Activated naive CD8-positive, alpha-beta T cell treated with anti-CD3 and anti-CD28 coated beads, Interleukin-2, amount 10 ng/mL, durations not matched to agents 7 days and 5 days (primary cell): Measurements from ENCODE around the gene GALNT2. TPM values are rescaled to one million over a fixed set of nuclear protein-coding genes. Genes with fewer than 3 reads are reported as not detected.

Source experiments
- ATAC-seq: fragments of 150-1000 bp; cut with Tn5 transposase; one replicate; pipeline ENCODE4 v1.10.0; 2021; ENCODE audit warnings: low read depth, moderate library complexity
- POLR2A ChIA-PET: fragments of 350-600 bp; sonication (Branson Sonifier 250); formaldehyde crosslinking; loops from one replicate; lab custom pipeline; 2021; ENCODE audit warnings: antibody characterized with exemption; lab: Charles Lee
- DNase-seq: peaks from one replicate; pipeline ENCODE4 v3.0.0; 2021
- H3K27ac Mint-ChIP-seq: one replicate; pipeline ENCODE4 v1.8.0; 2022; ENCODE audit warnings: mild to moderate bottlenecking, mixed read lengths
- H3K27me3 Mint-ChIP-seq: one replicate; pipeline ENCODE4 v1.8.0; 2022; ENCODE audit warnings: mild to moderate bottlenecking, moderate library complexity, mixed read lengths
- H3K36me3 Mint-ChIP-seq: one replicate; pipeline ENCODE4 v1.8.0; 2021; ENCODE audit warnings: mild to moderate bottlenecking, mixed read lengths
- H3K4me1 Mint-ChIP-seq: one replicate; pipeline ENCODE4 v1.8.0; 2021; ENCODE audit warnings: mixed read lengths
- H3K4me3 Mint-ChIP-seq: one replicate; pipeline ENCODE4 v1.8.0; 2022; ENCODE audit warnings: mild to moderate bottlenecking, moderate library complexity, mixed read lengths
- H3K9me3 Mint-ChIP-seq: one replicate; pipeline ENCODE4 v1.8.0; 2021; ENCODE audit warnings: mixed read lengths
- total RNA-seq, 2 experiments: library from RNA; stranded (reverse); gene quantifications; one replicate each; pipeline ENCODE4 v1.2.3, GENCODE V29; 2021

The GALNT2 gene
- total RNA-seq, 2 experiments from 2014 or later, result 25.3 to 29.0 TPM

DNA sequence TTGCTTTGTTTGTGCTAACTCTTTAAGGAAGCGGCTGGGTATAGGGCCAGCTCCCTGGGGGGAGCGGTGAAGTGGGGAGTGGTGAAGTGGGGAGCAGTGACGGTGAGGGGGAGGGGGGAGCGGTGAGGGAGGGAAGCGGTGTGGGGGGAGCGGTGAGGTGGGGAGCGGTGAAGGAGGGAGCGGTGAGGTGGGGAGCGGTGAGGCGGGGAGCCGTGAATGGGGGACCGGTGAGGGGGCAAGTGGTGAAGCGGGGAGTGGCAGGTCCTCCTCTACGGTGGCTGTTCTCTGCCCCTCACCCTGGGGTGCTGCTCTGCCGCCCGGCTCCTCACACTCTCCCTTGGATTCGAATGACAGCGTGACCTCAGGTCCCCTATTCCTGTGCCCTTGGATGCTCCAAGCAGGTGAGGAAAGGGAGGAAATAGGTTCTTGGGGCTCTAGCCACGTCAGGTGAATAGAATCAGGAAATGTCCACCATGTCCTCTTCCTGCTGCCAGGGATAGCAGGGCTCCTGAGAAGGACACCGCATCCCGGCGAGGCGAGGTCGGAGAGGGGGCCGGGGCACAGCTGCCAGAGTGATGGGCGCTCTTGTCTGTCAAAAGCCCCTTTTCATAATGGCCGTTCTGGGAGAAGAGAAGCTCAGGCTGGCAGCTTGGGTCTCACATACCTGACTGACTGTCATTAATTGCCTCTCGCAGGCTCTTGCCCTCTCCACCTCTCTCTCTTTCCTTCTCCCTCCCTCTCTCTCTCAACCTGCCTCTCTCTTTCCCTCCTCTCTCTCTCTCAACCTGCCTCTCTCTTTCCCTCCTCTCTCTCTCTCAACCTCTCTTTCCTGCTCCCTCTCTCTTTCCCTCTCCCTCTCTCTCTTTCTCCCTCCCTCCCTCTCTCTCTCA is 224.9 kb downstream of the GALNT2 start:
- ATAC-seq, result no peak
- Mint-ChIP-seq H3K9me3 (no peaks in the 10 kb centered on the region), H3K36me3 (no peaks in the 10 kb centered on the region), H3K27ac (no peak overlapping the region), H3K4me3 (peak overlapping the region; percentile 63), H3K27me3 (peaks cover 34% of the 10 kb centered on the region), H3K4me1 (peaks cover 11% of the 10 kb centered on the region)
- POLR2A ChIA-PET, result interaction anchor here (0.6 kb wide), 1 partner anchor 27 kb away, joined by 7 read pairs; no protein-coding TSS in a partner anchor
- DNase-seq, result peak; percentile 33

DNA sequence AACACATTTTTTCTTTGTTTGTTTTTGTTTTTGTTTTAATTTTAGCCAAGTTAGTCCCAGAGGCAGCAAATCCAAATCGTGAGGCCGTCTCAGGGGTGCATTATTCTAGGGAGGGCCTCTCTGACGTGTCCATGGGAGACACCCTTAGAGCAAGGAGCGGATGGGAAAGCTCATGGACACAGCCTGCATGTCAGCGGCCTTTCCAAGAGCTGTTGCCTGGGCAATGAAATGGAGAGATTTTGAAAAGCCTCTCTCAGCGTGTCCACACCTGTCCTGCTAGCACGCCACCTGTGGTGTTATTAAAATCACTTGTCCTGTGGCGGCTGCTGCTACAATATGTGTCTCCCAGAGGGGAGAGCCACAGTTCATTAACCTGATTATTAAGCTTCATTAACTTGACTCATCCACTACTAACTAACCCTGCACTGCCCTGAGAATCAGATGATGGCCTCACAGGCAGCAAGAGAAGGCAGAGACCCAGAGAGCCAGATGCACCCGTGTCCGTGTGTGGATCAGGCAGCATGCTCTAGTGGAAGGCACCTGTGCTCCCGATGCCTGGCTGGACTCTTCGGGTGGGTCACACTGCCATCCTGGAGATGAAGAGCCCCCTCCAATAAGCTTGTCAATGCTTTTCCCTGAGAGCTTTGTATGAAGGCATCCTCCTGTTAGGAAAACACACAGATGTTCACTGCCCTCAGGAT is 225.8 kb downstream of the GALNT2 start:
- Mint-ChIP-seq H3K9me3 (no peaks in the 10 kb centered on the region), H3K4me3 (no peak overlapping the region), H3K36me3 (no peaks in the 10 kb centered on the region), H3K27me3 (peaks cover 36% of the 10 kb centered on the region), H3K27ac (no peak overlapping the region), H3K4me1 (peaks cover 11% of the 10 kb centered on the region)
- DNase-seq, result peak; percentile 20
- ATAC-seq, result no peak
- POLR2A ChIA-PET, result no interaction called here

DNA sequence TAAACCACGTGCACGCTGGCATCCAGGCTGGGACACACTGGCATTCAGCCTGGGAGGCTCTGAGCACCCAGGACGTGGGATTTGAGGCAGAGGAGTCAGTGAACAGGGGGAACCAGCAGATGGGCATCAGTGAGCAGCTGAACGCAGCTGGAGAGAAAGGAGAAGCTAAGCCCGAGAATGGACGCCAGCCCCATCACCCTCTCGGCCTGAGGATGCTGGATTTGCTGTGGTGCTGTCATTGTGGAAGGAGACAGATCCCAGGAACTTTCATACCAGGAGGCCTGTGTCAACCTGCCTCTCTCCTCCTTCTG is 226.3 kb downstream of the GALNT2 start:
- Mint-ChIP-seq H3K4me1 (peaks cover 11% of the 10 kb centered on the region), H3K27ac (no peak overlapping the region), H3K4me3 (no peak overlapping the region), H3K36me3 (no peaks in the 10 kb centered on the region), H3K27me3 (peaks cover 36% of the 10 kb centered on the region), H3K9me3 (no peaks in the 10 kb centered on the region)
- POLR2A ChIA-PET, result no interaction called here
- ATAC-seq (no peak), DNase-seq (no peak)

DNA sequence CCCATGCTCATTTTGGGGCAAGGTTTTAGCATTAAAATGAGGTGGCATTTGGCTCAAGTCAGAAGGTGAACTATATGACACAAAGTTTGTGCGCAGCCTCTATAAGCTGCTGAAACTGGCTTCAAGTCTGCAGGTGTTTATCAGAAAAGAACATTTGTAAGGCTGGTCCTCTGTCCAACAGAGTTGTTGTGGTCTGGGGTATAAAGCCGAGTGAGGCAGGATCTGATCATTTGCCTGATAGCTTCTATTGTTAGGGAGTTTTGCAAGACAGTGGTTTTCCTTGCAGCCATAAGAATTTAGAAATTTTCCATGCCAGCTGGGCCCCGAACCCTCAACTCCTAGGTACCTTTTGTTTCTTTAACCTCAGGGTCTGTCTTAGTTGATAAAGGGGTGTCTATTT is 228.3 kb downstream of the GALNT2 start:
- peaks cover 34% of the 10 kb centered on the region for H3K27me3 Mint-ChIP-seq
- no peaks in the 10 kb centered on the region for H3K36me3 Mint-ChIP-seq
- ATAC-seq, result no peak
- H3K9me3 Mint-ChIP-seq, result no peaks in the 10 kb centered on the region
- H3K4me1 Mint-ChIP-seq, result peaks cover 11% of the 10 kb centered on the region
- no peak for DNase-seq
- H3K27ac Mint-ChIP-seq, result no peak overlapping the region
- POLR2A ChIA-PET, result no interaction called here
- no peak overlapping the region for H3K4me3 Mint-ChIP-seq

DNA sequence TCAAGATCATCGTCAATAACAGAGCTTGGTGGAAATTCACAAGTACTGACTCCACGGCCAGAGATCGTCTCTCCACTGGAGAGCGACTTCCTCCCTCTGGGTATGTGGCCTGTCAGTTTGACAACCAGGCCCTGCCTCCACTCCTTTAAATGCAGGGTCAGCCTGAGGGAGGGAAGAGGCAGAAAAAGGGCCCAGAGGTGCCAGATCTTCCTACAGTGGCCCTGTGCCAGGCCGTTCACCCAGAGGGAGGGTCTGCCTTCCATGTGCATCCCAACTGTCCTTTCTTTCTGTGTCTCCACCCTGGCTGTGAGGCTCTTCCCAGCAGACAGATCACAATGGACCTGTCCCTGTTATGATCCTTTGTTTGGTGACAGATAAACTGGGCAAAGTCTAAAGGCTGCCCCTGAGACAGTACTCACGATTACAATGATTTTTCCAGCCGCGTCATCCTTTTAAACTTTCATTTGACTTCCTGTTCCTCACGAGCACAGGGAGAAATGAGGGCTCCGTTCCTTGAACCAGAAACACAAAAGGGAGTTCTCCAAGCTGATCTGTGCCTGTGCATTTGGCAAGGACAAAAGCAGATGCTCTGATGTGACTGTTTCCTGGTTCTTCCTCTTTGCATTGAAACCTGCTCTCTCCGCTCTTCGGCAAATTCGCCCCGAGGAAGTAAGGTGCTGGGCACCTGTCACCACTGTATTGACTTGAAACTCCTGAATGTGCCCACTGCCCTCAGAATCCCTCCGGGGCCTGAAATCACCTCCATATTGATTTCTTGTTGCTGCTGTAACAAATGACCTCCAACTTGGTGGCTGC is 232.4 kb downstream of the GALNT2 start:
- Mint-ChIP-seq H3K9me3 (no peaks in the 10 kb centered on the region), H3K4me1 (peaks cover 4% of the 10 kb centered on the region), H3K36me3 (no peaks in the 10 kb centered on the region), H3K4me3 (no peak overlapping the region), H3K27me3 (peaks cover 10% of the 10 kb centered on the region), H3K27ac (no peak overlapping the region)
- ATAC-seq, result no peak
- POLR2A ChIA-PET, result no interaction called here
- DNase-seq, result no peak

DNA sequence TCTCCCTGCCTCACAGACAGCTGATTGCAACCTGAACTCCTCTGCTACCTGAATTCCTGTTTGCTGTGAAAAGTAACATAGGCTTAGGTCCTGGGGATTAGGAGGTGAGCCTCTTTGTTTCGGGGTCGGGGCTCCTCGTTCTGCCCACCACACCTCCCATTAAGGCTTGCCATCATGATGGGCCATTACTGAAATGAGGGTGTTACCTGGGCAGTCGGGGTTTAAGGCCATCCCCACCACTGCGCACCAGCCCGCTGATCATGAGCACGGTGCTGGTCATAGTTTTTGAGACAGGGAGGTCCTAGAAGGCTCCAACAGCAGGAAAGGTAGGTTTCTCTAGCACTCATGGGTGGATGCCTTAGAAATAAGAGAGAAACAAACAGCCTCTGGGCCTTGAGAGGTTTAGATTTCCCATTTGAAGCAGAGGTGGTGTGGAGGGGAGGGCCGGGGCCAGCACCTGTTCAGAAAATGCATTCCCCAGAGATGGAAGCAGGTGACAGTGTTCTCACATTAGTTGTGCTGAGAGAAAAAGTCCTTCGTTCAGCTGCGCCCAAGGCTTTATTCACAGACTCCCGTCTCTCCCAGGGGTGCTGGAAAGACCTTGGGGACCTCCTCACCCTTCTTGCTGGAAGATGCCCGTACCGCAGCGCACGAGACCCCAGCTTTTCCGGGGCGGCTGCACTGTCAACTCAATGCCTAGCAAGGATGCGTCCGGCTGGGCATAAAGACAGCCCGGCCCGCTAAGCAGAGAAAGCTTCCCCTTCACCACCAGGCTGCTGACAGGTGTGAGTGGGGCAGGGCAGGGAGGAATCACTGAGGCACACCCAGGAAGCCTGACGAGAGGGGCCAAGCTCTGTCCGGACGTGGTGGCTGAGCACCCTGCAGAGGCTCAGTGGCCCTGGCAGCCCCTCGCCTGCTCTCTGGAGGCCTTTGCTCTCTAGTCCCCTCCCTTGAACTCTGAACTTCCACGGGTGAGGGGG is 233.6 kb downstream of the GALNT2 start:
- Mint-ChIP-seq H3K4me1 (peaks cover 5% of the 10 kb centered on the region), H3K36me3 (no peaks in the 10 kb centered on the region), H3K9me3 (no peaks in the 10 kb centered on the region), H3K4me3 (no peak overlapping the region), H3K27ac (no peak overlapping the region), H3K27me3 (peaks cover 13% of the 10 kb centered on the region)
- POLR2A ChIA-PET, result no interaction called here
- ATAC-seq (no peak), DNase-seq (no peak)

DNA sequence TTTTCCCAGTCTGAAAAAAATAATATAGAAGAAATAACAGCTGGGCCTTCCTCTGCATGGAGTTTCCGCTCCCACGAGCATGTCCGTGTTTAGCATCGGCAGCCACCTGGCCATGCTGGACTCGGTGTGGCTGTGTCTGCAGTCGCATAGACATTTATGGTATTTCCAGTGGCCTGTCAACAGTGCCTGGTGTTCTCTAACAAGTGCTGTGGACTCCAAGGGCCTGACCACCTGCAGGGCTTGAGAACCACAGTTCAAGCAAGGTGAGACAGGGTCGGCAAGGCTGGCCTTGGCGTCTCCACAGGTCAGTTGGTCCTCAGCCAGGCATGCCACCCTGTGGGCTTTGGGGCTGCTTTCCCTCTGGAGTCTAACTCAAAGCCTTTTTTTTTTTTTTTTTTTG is 234.3 kb downstream of the GALNT2 start:
- Mint-ChIP-seq H3K9me3 (no peaks in the 10 kb centered on the region), H3K4me1 (peaks cover 8% of the 10 kb centered on the region), H3K4me3 (no peak overlapping the region), H3K27me3 (peaks cover 6% of the 10 kb centered on the region), H3K36me3 (no peaks in the 10 kb centered on the region), H3K27ac (no peak overlapping the region)
- DNase-seq (no peak), ATAC-seq (no peak)
- POLR2A ChIA-PET, result no interaction called here

DNA sequence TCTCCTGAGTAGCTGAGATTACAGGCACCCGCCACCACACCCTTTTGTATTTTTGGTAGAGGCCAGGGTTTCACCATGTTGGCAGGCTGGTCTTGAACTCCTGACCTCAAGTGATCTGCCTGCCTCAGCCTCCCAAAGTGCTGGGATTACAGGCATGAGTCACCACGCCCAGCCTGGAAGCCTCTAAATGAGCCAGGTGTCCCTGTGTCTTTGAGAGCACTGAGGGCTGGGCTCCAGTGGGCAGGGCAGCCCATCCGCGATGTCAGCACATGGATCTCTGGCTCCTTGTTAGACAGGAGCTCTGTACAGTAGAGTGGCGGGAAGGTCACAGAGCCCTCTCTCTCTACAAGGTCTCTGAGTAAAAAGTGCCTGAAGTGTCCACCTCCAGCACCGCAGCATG is 234.8 kb downstream of the GALNT2 start:
- POLR2A ChIA-PET, result no interaction called here
- H3K4me1 Mint-ChIP-seq, result peaks cover 8% of the 10 kb centered on the region
- H3K9me3 Mint-ChIP-seq, result no peaks in the 10 kb centered on the region
- H3K27ac Mint-ChIP-seq, result no peak overlapping the region
- H3K27me3 Mint-ChIP-seq, result peaks cover 5% of the 10 kb centered on the region
- no peaks in the 10 kb centered on the region for H3K36me3 Mint-ChIP-seq
- no peak overlapping the region for H3K4me3 Mint-ChIP-seq
- DNase-seq (no peak), ATAC-seq (no peak)

DNA sequence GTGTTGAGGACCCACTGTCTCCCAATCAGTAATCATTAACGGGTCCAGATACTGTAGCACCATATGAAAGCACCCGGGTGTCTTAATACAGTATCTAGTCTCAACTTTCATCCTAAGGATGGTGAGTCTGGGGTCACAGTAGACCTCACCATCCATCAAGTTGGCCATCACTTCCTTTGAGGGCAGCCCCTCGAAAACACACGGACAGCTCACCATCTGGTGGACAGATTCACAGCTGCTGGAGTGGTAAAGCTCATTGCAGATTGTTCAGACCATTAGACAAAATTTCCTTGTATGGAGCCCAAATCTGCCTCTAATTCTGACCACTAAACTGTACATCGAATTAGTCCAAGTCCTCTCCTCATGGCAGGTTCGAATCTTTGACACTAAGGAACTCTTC is 236.0 kb downstream of the GALNT2 start:
- DNase-seq (no peak), ATAC-seq (no peak)
- POLR2A ChIA-PET, result no interaction called here
- Mint-ChIP-seq H3K4me3 (no peak overlapping the region), H3K27me3 (peaks cover 3% of the 10 kb centered on the region), H3K36me3 (no peaks in the 10 kb centered on the region), H3K4me1 (peaks cover 8% of the 10 kb centered on the region), H3K27ac (no peak overlapping the region), H3K9me3 (no peaks in the 10 kb centered on the region)

DNA sequence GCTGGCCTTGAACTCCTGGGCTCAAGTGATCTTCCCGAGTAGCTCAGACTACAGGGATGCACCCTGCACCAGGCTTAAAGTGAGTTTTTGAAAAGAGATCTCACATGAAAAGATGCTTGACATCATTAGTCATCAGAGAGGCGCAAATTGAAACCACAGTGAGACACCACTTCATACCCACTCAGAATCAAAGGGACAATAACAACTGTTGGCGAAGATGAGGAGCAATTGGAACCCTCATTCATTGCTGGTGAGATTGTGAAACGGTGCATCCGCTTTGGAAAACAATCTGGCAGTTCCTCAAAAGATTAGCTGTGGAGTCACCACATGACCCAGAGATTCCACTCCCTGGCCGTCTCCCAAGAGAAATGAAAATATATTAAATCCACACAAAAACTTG is 236.8 kb downstream of the GALNT2 start:
- Mint-ChIP-seq H3K27ac (no peak overlapping the region), H3K4me3 (no peak overlapping the region), H3K27me3 (peaks cover 3% of the 10 kb centered on the region), H3K36me3 (no peaks in the 10 kb centered on the region), H3K9me3 (no peaks in the 10 kb centered on the region), H3K4me1 (peaks cover 8% of the 10 kb centered on the region)
- DNase-seq, result no peak
- ATAC-seq, result no peak
- POLR2A ChIA-PET, result no interaction called here

DNA sequence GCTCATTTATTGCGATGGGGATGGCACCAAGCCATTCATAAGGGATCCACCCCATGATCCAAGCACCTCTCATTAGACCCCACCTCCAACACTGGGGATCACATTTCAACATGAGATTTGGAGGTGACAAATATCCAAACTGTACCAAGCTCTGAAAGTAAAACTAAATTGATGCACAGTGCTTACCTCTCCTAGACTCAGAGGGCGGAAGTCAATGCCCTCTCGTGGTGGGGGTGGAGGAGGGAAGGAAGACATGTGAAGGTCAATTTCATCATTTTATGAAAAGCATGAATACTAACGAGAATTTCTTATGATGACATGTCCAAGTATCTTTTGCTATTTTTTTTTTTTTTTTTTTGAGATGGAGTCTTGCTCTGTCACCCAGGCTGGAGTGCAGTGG is 239.1 kb downstream of the GALNT2 start:
- Mint-ChIP-seq H3K27ac (peak overlapping the region; percentile 21), H3K27me3 (peaks cover 4% of the 10 kb centered on the region)
- no peak for DNase-seq

DNA sequence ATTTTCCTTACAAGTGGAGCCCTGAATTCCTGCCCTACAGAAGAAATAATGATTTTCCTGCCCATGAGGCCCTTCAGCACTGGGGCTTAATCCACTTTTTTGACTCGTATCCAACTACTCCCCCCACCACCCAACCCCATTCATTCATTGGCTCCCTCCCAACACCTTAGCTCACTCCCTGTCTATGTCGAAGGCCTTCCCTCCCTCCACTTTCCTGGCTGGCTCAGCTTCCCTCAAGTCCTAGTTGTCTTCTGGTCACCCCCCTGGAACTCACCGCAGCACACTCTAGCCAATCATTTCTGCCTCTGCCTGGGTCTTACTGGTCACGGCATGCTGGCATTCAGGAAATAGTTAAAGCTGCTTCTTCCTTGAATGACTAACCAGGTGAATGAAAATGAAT is 240.2 kb downstream of the GALNT2 start:
- no peak overlapping the region for H3K27ac Mint-ChIP-seq
- DNase-seq, result no peak
- peaks cover 4% of the 10 kb centered on the region for H3K27me3 Mint-ChIP-seq
- peaks cover 11% of the 10 kb centered on the region for H3K4me1 Mint-ChIP-seq
- POLR2A ChIA-PET, result no interaction called here
- H3K36me3 Mint-ChIP-seq, result no peaks in the 10 kb centered on the region
- ATAC-seq, result no peak
- no peak overlapping the region for H3K4me3 Mint-ChIP-seq
- no peaks in the 10 kb centered on the region for H3K9me3 Mint-ChIP-seq

More for the DNA sequence above, 239.1 kb downstream of the GALNT2 start:
- POLR2A ChIA-PET, result interaction anchor here (0.7 kb wide), 2 partner anchors 202 to 1043 kb away, joined by 3 to 5 read pairs; no protein-coding TSS in a partner anchor
- Mint-ChIP-seq H3K4me3 (no peak overlapping the region), H3K36me3 (no peaks in the 10 kb centered on the region), H3K4me1 (peaks cover 11% of the 10 kb centered on the region), H3K9me3 (no peaks in the 10 kb centered on the region)
- ATAC-seq, result peak; percentile 80
